Panc1 (cell line): ENCODE measurements around the gene CRYBG1. TPM values are rescaled to one million over a fixed set of nuclear protein-coding genes. Genes with fewer than 3 reads are reported as not detected.

Experiments used
- ATAC-seq: fragments of 200-7000 bp; cut with Tn5 transposase; 2 replicates; pipeline ENCODE4 v1.9.1; 2020; ENCODE audit warnings: mild to moderate bottlenecking, moderate library complexity
- BruUV-seq: library from RNA; stranded (reverse); fragments of 400-500 nt; replicated peaks from 2 replicates; lab custom pipeline; 2021; lab: Mats Ljungman, UMichigan
- CTCF ChIA-PET: fragments of 300-600 bp; sonication (Branson Sonifier 250); formaldehyde crosslinking; loops from one replicate; lab custom pipeline; 2022; ENCODE audit warnings: antibody characterized with exemption; lab: Charles Lee
- POLR2A ChIA-PET: fragments of 300-600 bp; sonication (Branson Sonifier 250); formaldehyde crosslinking; loops from one replicate; lab custom pipeline; 2022; ENCODE audit warnings: antibody characterized with exemption; lab: Charles Lee
- DNase-seq: peaks from one replicate; pipeline ENCODE4 v3.0.0-alpha.2; 2010; ENCODE audit warnings: low read depth, low spot score
- H3K27ac ChIP-seq: 2 replicates; pipeline ENCODE4 v1.5.1; 2011; ENCODE audit warnings: mild to moderate bottlenecking, low read length, inconsistent platforms
- H3K27me3 ChIP-seq: fragments of 200-500 bp; sonication (Bioruptor generic); 2 replicates; pipeline ENCODE4 v1.6.0; 2014; ENCODE audit warnings: low read length, inconsistent platforms; ENCODE audit not compliant: control insufficient read depth, insufficient read depth
- H3K36me3 ChIP-seq: fragments of 200-500 bp; sonication (Bioruptor generic); 2 replicates; pipeline ENCODE4 v1.5.1; 2014; ENCODE audit warnings: inconsistent platforms, mild to moderate bottlenecking, low read length, moderate library complexity; ENCODE audit not compliant: control insufficient read depth, insufficient read depth
- H3K4me1 ChIP-seq: 2 replicates; pipeline ENCODE4 v1.5.1; 2011; ENCODE audit warnings: inconsistent platforms, mild to moderate bottlenecking, low read length, moderate library complexity; ENCODE audit not compliant: control insufficient read depth, insufficient read depth
- H3K4me3 ChIP-seq, 2 experiments: 2 replicates each; pipeline ENCODE4 v1.5.1; 2011 to 2012; ENCODE audit warnings: low read depth in 2 of 2, low read length in 2 of 2, mild to moderate bottlenecking in 2 of 2, inconsistent platforms in 1 of 2, moderate library complexity in 1 of 2
- H3K9me3 ChIP-seq: fragments of 200-500 bp; sonication (Bioruptor generic); 2 replicates; pipeline ENCODE4 v1.5.1; 2014; ENCODE audit warnings: low read depth, mild to moderate bottlenecking, inconsistent platforms, low read length, moderate library complexity; ENCODE audit not compliant: control insufficient read depth, insufficient read depth
- CTCF ChIP-seq: fragments of 450-650 bp; IDR thresholded peaks from 2 replicates; pipeline ENCODE4 v1.5.1; 2017; ENCODE audit warnings: mild to moderate bottlenecking
- POLR2AphosphoS5 ChIP-seq: IDR thresholded peaks from 2 replicates; pipeline ENCODE4 v1.6.1; 2012; ENCODE audit warnings: mild to moderate bottlenecking, low read depth, low read length, moderate library complexity
- SIN3A ChIP-seq: IDR thresholded peaks from 2 replicates; pipeline ENCODE4 v1.6.1; 2012; ENCODE audit warnings: low read depth, mild to moderate bottlenecking, low read length, moderate library complexity, borderline replicate concordance; ENCODE audit not compliant: insufficient read depth
- TCF7L2 ChIP-seq: IDR thresholded peaks from 2 replicates; pipeline ENCODE4 v1.6.1; 2011; ENCODE audit warnings: mild to moderate bottlenecking, low read depth, low read length, inconsistent platforms
- in situ Hi-C: cut with HindIII; loops from 2 replicates; pipeline ENCODE4 v1.10.0; 2016; ENCODE audit warnings: low sequenced_read_pairs, low pct_unique_long_range_greater_than_20kb
- intact Hi-C: fragments of 100-400 bp; cut with micrococcal nuclease; formaldehyde crosslinking; loops from one replicate; pipeline ENCODE4 v1.10.0; 2022; ENCODE audit not compliant: unreplicated experiment
- total RNA-seq: library from RNA; stranded (reverse); gene quantifications from one replicate; pipeline ENCODE4 v1.2.1, GENCODE V29; 2021; ENCODE audit not compliant: unreplicated experiment
- TF ChIP-seq, protein P1 (sequence below), 2 experiments: IDR thresholded peaks; 2 replicates each; pipeline ENCODE4 v1.6.1; 2011 to 2012; ENCODE audit warnings: low read depth in 2 of 2, control low read depth in 1 of 2, low read length in 1 of 2, mild to moderate bottlenecking in 1 of 2, moderate library complexity in 1 of 2; ENCODE audit not compliant: insufficient read depth in 1 of 2

The CRYBG1 gene
- total RNA-seq, 1 experiment from 2014 or later: 32.3 TPM

- intact Hi-C loops (no loop called here), in situ Hi-C loops (no loop called here)
- DNase-seq (no peak), ATAC-seq (no peak)
- Histone ChIP-seq H3K27ac (no peak overlapping the region), H3K27me3 (no peaks in the 10 kb centered on the region), H3K4me3 (no peak overlapping the region), H3K4me1 (no peaks in the 10 kb centered on the region), H3K9me3 (no peaks in the 10 kb centered on the region), H3K36me3 (peaks cover 11% of the 10 kb centered on the region; the same call in 1 of the 2 replicates)
- TF ChIP-seq, protein P1, sequence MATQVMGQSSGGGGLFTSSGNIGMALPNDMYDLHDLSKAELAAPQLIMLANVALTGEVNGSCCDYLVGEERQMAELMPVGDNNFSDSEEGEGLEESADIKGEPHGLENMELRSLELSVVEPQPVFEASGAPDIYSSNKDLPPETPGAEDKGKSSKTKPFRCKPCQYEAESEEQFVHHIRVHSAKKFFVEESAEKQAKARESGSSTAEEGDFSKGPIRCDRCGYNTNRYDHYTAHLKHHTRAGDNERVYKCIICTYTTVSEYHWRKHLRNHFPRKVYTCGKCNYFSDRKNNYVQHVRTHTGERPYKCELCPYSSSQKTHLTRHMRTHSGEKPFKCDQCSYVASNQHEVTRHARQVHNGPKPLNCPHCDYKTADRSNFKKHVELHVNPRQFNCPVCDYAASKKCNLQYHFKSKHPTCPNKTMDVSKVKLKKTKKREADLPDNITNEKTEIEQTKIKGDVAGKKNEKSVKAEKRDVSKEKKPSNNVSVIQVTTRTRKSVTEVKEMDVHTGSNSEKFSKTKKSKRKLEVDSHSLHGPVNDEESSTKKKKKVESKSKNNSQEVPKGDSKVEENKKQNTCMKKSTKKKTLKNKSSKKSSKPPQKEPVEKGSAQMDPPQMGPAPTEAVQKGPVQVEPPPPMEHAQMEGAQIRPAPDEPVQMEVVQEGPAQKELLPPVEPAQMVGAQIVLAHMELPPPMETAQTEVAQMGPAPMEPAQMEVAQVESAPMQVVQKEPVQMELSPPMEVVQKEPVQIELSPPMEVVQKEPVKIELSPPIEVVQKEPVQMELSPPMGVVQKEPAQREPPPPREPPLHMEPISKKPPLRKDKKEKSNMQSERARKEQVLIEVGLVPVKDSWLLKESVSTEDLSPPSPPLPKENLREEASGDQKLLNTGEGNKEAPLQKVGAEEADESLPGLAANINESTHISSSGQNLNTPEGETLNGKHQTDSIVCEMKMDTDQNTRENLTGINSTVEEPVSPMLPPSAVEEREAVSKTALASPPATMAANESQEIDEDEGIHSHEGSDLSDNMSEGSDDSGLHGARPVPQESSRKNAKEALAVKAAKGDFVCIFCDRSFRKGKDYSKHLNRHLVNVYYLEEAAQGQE (IDR thresholded peaks at IDR 0.05; ENCODE audit: insufficient read depth in 1 of 2, low read depth in 2 of 2, low read length in 1 of 2): no peak
- TF ChIP-seq SIN3A: no peak
- no peak for TF ChIP-seq POLR2AphosphoS5
- TF ChIP-seq TCF7L2: no peak
- TF ChIP-seq CTCF: no peak
- BruUV-seq: no TSS peak
- ChIA-PET POLR2A (no interaction called here), CTCF (interaction anchor here (1.2 kb wide), 1 partner anchor 26 kb away, joined by 4 read pairs; no protein-coding TSS in a partner anchor)
Measured at GRCh38 chr6:106539936-106540335, 179.4 kb downstream of the CRYBG1 start.

DNA sequence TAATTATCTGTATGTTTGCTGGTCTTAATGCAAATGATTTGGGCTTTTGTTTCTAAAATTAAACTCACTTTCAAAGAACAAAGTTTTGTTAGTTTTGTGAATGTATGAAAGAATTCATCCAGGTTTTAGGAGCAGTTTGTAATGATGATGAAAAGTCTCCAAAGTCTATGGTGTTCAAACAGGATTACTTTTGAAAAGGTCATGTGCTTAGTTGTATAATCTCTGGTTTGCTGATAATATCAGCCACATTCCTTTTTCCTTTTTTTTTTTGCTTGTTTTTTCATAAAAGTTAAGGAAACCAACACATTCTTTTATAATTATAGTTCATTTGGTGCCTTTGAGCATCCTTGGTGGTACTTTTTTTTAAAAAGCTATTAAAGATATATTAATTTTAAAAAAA lies 179.9 kb downstream of the CRYBG1 start:
- CTCF ChIA-PET: interaction anchor here (0.7 to 1.2 kb wide), 2 partner anchors 25 to 204 kb away, joined by 4 to 6 read pairs; no protein-coding TSS in a partner anchor
- peaks cover 14% of the 10 kb centered on the region; the same call in 1 of the 2 replicates for H3K36me3 ChIP-seq
- TF ChIP-seq, protein P1 (IDR thresholded peaks at IDR 0.05; ENCODE audit: insufficient read depth in 1 of 2, low read depth in 2 of 2, low read length in 1 of 2): no peak
- TF ChIP-seq TCF7L2: no peak
- no peak for TF ChIP-seq CTCF
- no peak for TF ChIP-seq SIN3A
- no peak for TF ChIP-seq POLR2AphosphoS5
- no peak for ATAC-seq
- H3K4me3 ChIP-seq: no peak overlapping the region
- no peaks in the 10 kb centered on the region for H3K27me3 ChIP-seq
- no peaks in the 10 kb centered on the region for H3K9me3 ChIP-seq
- intact Hi-C loops (no loop called here), in situ Hi-C loops (no loop called here)
- no TSS peak for BruUV-seq
- no peaks in the 10 kb centered on the region for H3K4me1 ChIP-seq
- H3K27ac ChIP-seq: no peak overlapping the region
- DNase-seq: no peak
- POLR2A ChIA-PET: no interaction called here
